ENCODE results near the gene HABP2.
A peak's percentile ranks its signal among the peaks of the same experiment; 100 is the strongest.

HABP2 gene

DNA sequence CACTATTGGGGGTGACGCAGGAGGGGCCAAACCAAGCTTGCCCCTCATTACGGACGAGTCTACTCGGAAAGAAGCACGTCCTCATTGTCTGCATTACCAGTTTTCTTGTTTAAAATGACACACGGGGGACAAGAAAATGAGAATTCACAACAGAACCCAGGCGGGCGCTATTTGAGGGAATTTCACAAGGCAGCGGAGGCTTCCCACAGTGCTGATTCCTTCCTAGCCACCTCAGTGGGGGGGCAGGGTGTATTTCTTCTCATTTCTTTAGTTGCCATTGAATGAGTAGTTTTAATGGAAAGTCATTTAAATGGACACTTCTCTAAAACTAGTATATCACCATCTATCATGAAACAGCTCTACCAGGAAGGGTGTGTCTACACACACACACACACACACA is 68.1 kb downstream of the HABP2 start:
- POLR2A ChIA-PET = no interaction called here

GRCh38 chr10:113621799-113622198 is 68.9 kb downstream of the HABP2 start:
- ChIA-PET POLR2A (no interaction called here), CTCF (no interaction called here)

More for the DNA sequence above, 68.1 kb downstream of the HABP2 start:
- Histone ChIP-seq H3K27ac (ENCODE audit: extremely low read depth, low read depth, low read length) (no peak overlapping the region), H3K9me3 (ENCODE audit: control insufficient read depth, insufficient read depth, low read depth, low read length) (no peaks in the 10 kb centered on the region), H3K4me3 (ENCODE audit: low read depth, low read length) (no peak overlapping the region), H3K4me1 (ENCODE audit: control insufficient read depth, insufficient read depth, low read length) (no peaks in the 10 kb centered on the region), H3K36me3 (ENCODE audit: control insufficient read depth in 2 of 2, insufficient read depth in 1 of 2, low read length in 2 of 2) (no peaks in the 10 kb centered on the region)
- no peak for TF ChIP-seq ZNF677 (tag by site-specific recombination; IDR thresholded peaks at IDR 0.05)
- no peak for TF ChIP-seq BCL11A (tag by site-specific recombination; IDR thresholded peaks at IDR 0.05; ENCODE audit: low read depth)
- no peak for TF ChIP-seq ZNF175 (tag by site-specific recombination; IDR thresholded peaks at IDR 0.05)
- no peak for TF ChIP-seq ZNF623 (tag by site-specific recombination; IDR thresholded peaks at IDR 0.05)
- no peak for TF ChIP-seq KLF9 (tag by site-specific recombination; IDR thresholded peaks at IDR 0.05; ENCODE audit: low read depth)
- TF ChIP-seq GFI1B (tag by site-specific recombination; IDR thresholded peaks at IDR 0.05) = no peak
- CTCF ChIA-PET = no interaction called here

DNA sequence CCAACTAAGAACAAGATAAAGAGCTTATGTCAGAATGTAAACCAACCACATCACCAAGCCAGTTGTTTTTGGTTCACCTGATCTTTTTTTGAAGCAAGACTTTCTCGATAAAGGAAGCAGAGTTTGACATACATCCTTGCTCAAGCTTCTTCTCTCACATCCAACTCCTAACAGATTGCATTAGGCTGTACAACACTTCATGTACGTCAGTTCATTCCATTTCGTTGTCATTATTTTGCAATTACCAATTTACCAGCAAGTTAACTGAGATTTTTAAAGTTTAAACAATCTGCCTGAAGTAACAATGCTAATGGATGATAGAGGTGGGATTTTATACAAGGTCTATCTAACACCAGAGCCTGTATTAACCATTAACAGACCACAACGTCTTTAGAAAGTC is 70.0 kb downstream of the HABP2 start:
- Histone ChIP-seq H3K4me3 (ENCODE audit: low read depth, low read length) (no peak overlapping the region), H3K27ac (ENCODE audit: extremely low read depth, low read depth, low read length) (no peak overlapping the region), H3K9me3 (ENCODE audit: control insufficient read depth, insufficient read depth, low read depth, low read length) (no peaks in the 10 kb centered on the region), H3K36me3 (ENCODE audit: control insufficient read depth in 2 of 2, insufficient read depth in 1 of 2, low read length in 2 of 2) (no peaks in the 10 kb centered on the region), H3K4me1 (ENCODE audit: control insufficient read depth, insufficient read depth, low read length) (no peaks in the 10 kb centered on the region)
- ChIA-PET CTCF (interaction anchor here (0.6 kb wide), 1 partner anchor 46 kb away, joined by 3 read pairs; no protein-coding TSS in a partner anchor), POLR2A (no interaction called here)
- TF ChIP-seq ZNF302 (tag by site-specific recombination; IDR thresholded peaks at IDR 0.05; ENCODE audit: low read depth) (no peak), EGR2 (tag by site-specific recombination; IDR thresholded peaks at IDR 0.05; ENCODE audit: low read depth) (no peak), ZNF121 (tag by site-specific recombination; IDR thresholded peaks at IDR 0.05) (no peak), ZNF558 (tag by site-specific recombination; IDR thresholded peaks at IDR 0.05) (no peak), KLF7 (tag by site-specific recombination; IDR thresholded peaks at IDR 0.05; ENCODE audit: borderline replicate concordance) (no peak), ZNF830 (tag by site-specific recombination; IDR thresholded peaks at IDR 0.05; ENCODE audit: low read depth) (no peak), ZNF677 (tag by site-specific recombination; IDR thresholded peaks at IDR 0.05) (no peak), ZNF514 (tag by site-specific recombination; IDR thresholded peaks at IDR 0.05) (no peak), ZBTB20 (tag by site-specific recombination; IDR thresholded peaks at IDR 0.05) (no peak), ATF2 (tag by site-specific recombination; IDR thresholded peaks at IDR 0.05; ENCODE audit: low read depth) (no peak), ZNF423 (tag by site-specific recombination; IDR thresholded peaks at IDR 0.05) (no peak), ZNF266 (tag by site-specific recombination; IDR thresholded peaks at IDR 0.05; ENCODE audit: low read depth) (no peak), ZBTB44 (tag by site-specific recombination; IDR thresholded peaks at IDR 0.05) (no peak), MZF1 (tag by site-specific recombination; IDR thresholded peaks at IDR 0.05; ENCODE audit: borderline replicate concordance) (no peak), ZNF416 (tag by site-specific recombination; IDR thresholded peaks at IDR 0.05) (no peak), ZNF433 (tag by site-specific recombination; IDR thresholded peaks at IDR 0.05; ENCODE audit: low read depth) (no peak)

More at GRCh38 chr10:113621799-113622198, 68.9 kb downstream of the HABP2 start:
- Histone ChIP-seq H3K9me3 (ENCODE audit: control insufficient read depth, insufficient read depth, low read depth, low read length) (no peaks in the 10 kb centered on the region), H3K4me1 (ENCODE audit: control insufficient read depth, insufficient read depth, low read length) (no peaks in the 10 kb centered on the region), H3K27ac (ENCODE audit: extremely low read depth, low read depth, low read length) (no peak overlapping the region), H3K36me3 (ENCODE audit: control insufficient read depth in 2 of 2, insufficient read depth in 1 of 2, low read length in 2 of 2) (no peaks in the 10 kb centered on the region), H3K4me3 (ENCODE audit: low read depth, low read length) (no peak overlapping the region)
- TF ChIP-seq ZXDB (tag by site-specific recombination; IDR thresholded peaks at IDR 0.05) = no peak
- TF ChIP-seq ZNF549 (tag by site-specific recombination; IDR thresholded peaks at IDR 0.05) = no peak
- no peak for TF ChIP-seq KLF8 (tag by site-specific recombination; IDR thresholded peaks at IDR 0.05)
- peak; percentile 84 for TF ChIP-seq ZSCAN4 (tag by site-specific recombination; IDR thresholded peaks at IDR 0.05)
- no peak for TF ChIP-seq ZNF776 (tag by site-specific recombination; IDR thresholded peaks at IDR 0.05; ENCODE audit: borderline replicate concordance)
- TF ChIP-seq, protein P1, sequence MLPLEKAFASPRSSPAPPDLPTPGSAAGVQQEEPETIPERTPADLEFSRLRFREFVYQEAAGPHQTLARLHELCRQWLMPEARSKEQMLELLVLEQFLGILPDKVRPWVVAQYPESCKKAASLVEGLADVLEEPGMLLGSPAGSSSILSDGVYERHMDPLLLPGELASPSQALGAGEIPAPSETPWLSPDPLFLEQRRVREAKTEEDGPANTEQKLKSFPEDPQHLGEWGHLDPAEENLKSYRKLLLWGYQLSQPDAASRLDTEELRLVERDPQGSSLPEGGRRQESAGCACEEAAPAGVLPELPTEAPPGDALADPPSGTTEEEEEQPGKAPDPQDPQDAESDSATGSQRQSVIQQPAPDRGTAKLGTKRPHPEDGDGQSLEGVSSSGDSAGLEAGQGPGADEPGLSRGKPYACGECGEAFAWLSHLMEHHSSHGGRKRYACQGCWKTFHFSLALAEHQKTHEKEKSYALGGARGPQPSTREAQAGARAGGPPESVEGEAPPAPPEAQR (tag by site-specific recombination; IDR thresholded peaks at IDR 0.05) = no peak
- no peak for TF ChIP-seq ZNF707 (tag by site-specific recombination; IDR thresholded peaks at IDR 0.05)

All from HEK293 (cell line).